GM12892 (cell line): Measurements from ENCODE around the gene VPS18.

Source experiments
- DNase-seq: peaks from one replicate; pipeline ENCODE4 v3.0.0; 2011; ENCODE audit not compliant: insufficient read length
- FAIRE-seq: peaks from 2 replicates; lab custom pipeline; 2011; peaks lifted over from hg19 to GRCh38; lab: Jason Lieb, UNC
- POLR2A ChIP-seq: IDR thresholded peaks from 2 replicates; pipeline ENCODE4 v1.6.1; 2011; ENCODE audit warnings: low read depth, low read length, control low read depth
- POLR2AphosphoS5 ChIP-seq: IDR thresholded peaks from 2 replicates; pipeline ENCODE4 v1.6.1; 2011; ENCODE audit warnings: low read depth, low read length, control low read depth
- TAF1 ChIP-seq: IDR thresholded peaks from 2 replicates; pipeline ENCODE4 v1.6.1; 2011; ENCODE audit warnings: low read depth, mild to moderate bottlenecking, control low read depth, low read length, borderline replicate concordance

Gene VPS18

DNA sequence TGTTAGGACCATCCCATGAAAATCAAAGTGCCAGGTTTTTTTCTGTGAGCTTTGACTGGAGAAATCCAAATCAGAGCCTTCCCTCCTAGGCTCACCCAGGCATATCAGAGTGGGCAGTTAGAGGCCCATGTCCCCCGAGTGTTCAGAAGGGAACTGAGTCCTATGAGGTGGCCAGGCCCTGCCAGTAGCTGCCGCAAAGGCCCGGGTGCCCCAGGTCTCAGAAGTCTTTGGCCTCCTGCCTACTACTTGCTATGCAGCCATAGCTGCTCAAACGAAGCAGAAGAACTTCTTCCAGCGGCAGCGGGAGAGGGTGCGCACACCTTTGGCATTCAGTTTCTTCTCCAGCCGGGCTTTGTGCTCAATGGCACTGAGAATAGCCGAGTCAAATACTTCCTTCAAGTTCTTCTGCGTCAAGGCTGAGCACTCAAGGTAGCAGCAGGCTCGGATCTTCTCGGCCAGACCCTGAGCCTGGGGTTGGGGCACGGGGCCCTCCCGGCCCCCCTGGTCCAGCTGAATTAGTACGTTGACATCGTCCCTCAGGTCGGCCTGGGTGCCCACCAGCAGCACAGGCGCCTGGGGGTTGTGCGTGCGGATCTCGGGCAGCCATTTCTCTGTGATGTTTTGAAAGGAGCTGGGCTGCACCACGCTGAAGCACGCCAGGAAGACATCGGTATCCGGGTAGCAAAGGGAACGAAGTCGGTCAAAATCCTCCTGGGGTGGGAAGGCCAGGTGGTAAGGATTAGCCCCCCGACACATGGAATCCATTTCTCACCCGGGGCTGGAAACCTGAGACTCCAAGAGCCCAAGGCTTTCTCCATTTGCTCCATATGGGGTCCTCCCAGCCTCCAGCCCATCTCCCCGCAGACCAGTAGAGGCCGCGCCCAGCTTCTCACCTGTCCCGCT lies 21.2 kb upstream of the VPS18 start:
- DNase-seq (no peak), FAIRE-seq (no peak)
- no peak for TF ChIP-seq POLR2AphosphoS5
- no peak for TF ChIP-seq POLR2A
- no peak for TF ChIP-seq TAF1

DNA sequence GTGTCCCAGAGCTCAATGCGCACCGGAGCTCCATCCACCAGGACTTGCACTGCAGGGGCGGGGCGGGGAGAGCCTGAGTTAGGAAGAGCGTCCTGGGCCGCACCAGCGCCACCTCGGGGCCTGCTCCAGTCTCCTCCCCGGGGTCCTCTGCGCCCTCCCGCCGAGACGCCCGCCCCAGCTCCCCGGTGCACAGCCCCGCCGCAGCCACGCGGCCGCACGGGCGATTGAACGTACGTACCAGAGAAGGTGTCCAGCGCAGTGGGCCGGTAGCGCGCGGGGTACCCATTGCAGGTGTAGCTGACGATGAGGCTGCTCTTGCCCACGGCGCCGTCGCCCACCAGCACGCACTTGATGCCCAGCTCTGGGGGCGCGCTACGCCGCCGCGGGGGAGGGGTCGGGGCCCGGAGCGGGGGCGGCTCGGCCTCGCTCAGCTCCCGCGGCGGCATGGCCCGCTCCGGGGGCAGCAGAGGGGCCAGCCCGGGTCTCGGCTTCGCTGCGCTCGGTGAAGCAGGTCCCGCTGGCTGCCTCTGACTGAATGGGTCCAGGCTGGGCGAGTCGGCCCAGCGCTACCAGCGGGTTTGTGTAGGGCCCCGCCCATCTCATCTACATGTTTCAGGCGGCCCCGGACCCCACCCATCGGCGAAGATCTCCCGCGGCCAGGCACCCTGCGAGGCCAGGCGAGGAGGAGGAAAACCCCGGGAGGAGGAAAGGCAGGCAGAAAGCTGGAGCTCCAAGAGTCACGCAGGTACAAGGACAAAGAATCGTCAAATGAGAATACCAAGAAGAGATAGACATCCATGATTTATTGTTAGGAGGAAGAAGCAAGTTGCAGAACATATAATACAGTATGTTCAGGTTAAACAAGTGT lies 20.3 kb upstream of the VPS18 start, which contains the start of gene RHOV:
Gene RHOV (minus strand): TSS at position 541 of the 868 bp plus-strand sequence. CDS start 95 bp downstream, at position 446.
- peak; percentile 68 for DNase-seq
- FAIRE-seq, result peak; percentile 86
- TF ChIP-seq POLR2A (peak; percentile 79), POLR2AphosphoS5 (peak; percentile 66), TAF1 (no peak)

DNA sequence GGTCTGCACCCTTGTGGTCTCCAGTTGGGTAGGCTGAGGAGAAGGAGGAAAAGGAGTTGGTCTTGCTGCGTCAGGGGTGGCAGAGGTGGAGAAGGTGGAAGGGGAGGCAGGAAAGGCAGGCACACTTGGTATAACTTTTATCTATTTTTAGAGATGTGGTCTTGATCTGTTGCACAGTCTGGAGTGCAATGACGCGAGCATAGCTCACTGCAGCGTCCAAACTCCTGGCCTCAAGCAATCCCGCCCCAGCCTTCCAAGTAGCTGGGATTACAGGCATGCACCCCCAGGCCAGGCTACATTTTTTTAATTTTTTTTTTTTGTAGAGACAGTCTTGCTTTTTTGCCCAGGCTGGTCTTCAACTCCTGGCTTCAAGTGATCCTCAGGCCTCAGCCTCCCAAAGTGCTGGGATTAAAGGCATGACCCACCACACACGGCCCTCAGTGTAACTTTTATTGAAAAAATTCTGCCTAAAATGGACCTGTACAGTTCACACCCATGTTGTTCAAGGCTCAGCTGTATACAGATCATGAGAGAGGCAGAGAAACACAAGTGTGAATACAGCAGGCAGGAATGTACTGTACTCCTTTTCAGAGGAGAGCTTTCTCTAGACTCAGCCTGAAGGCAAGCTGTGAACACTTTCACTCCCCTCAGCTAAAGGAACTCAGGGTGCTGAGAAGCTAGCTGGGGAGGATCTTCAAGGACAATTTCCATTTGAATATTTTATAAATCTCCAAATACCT lies 18.1 kb upstream of the VPS18 start:
- FAIRE-seq, result no peak
- DNase-seq, result no peak
- TF ChIP-seq POLR2A (no peak), POLR2AphosphoS5 (no peak), TAF1 (no peak)

DNA sequence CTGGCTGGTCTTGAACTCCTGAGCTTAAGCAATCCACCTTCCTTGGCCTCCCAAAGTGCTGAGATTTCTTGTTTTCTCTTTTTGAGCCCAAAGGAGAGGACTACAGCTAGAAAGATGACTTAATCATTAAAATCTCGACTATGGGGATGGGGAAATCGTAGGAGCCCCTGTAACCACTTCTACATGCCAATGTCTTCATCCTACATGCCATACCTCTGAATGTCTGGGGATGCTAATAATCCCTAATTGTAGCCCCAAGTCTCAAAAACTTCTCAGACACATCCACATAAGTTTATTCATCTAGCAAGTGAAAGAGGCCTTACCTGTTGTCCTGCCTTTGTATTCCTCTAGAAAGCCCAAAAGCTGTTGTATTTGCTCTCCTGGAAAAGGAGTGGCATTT lies 16.6 kb upstream of the VPS18 start:
- no peak for FAIRE-seq
- no peak for DNase-seq
- TF ChIP-seq TAF1, result no peak
- no peak for TF ChIP-seq POLR2AphosphoS5
- TF ChIP-seq POLR2A, result no peak

DNA sequence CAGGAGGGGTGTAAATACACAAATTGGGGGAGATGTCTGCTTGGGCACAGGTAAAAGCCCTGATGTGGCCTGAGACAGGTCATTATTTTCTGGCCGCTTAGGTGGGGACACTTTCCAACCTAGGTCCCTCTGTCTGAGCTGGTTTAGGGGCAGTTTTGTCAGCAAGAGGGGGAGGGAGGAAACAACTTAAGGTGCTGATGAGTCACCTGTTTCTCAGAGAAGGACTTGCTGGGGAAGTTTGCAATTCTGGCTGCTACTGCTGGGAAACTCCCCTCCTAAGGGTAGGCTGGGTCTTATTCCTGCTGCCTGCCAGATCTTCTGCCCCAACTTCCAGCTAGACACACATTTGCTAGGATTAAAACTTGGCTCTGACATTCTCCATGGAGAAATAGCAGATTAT lies 15.5 kb upstream of the VPS18 start:
- FAIRE-seq (peak; percentile 96), DNase-seq (no peak)
- TF ChIP-seq POLR2A (no peak), TAF1 (no peak), POLR2AphosphoS5 (no peak)

DNA sequence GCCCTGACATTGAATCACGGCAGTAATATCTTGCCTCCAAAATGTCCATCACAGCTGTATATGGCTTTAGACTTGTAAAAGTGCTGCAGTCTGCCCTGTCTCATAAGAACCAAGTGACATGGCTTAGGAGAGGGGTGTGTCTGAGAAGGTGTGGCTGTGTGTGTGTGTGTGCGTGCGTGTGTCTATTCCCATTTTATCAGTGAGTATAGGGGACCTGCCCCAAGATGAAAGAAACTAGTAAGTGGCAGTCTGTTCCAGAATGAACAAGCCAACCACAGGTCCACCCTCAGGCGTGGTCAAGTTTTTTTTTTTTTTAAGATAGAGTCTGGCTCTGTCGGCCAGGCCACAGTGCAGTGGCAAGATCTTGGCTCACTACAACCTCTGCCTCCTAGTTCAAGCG lies 14.6 kb upstream of the VPS18 start:
- FAIRE-seq (peak; percentile 14), DNase-seq (no peak)
- TF ChIP-seq POLR2AphosphoS5 (no peak), TAF1 (no peak), POLR2A (no peak)

DNA sequence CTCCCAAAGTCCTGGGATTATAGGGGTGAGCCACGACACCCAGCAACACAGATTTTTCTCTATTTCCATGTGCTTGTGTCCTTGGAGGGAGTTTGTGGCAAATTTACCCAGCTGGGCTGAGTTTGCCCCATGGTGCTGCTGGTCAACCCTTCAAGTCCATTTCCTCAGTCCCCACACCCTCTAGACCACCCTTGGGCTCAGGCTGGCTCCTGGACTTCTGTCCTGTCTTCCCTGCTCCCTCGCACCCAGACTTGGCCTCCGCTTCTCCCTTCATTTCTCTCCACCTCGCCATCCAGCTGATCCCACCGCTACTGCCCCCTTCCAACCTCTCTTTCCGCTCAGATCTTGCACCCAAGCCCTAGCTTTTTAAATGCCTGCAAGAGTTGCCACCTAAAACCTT lies 12.9 kb upstream of the VPS18 start:
- no peak for FAIRE-seq
- TF ChIP-seq POLR2A (no peak), POLR2AphosphoS5 (no peak), TAF1 (no peak)
- no peak for DNase-seq

DNA sequence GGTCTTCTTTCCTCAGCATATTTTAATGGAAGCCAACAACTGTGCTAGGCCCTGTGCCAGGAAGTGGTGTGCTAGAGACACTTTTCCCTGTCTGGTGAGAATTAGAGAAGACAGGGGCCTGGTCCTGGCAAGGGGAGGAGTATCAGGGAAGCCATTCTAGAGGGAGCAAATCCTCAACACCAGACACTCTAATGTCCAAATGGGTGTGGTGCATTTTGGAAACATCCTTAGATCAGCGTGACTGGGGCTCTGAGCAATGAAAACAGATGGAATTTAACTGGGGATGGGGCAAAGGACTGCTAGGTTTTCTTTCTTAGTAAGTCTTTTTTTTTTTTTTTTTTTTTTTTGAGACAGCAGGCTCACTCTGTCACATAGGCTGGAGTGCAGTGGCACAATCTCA lies 7.7 kb upstream of the VPS18 start:
- no peak for FAIRE-seq

DNA sequence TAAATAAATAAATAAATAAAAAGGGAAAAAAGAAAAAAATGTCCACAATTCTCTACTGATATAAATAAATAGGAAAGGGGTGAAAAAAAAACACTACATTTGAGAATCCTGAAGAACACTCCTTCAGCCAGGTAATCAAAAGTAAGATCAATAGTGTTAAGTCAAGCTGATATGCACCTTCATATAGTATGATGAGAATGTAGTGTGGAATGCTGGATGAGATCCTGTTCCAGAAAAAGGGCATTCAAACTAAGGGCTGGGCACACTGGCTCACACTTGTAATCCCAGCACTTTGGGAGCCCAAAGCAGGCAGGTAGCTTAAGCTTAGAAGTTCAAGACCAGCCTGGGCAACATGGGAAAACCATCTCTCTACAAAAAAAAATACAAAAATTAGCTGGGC lies 5.1 kb upstream of the VPS18 start:
- FAIRE-seq (no peak), DNase-seq (no peak)
- TF ChIP-seq POLR2A (no peak), TAF1 (no peak), POLR2AphosphoS5 (no peak)

More for the DNA sequence above, 7.7 kb upstream of the VPS18 start:
- TF ChIP-seq POLR2A (no peak), POLR2AphosphoS5 (no peak), TAF1 (no peak)
- DNase-seq, result no peak

DNA sequence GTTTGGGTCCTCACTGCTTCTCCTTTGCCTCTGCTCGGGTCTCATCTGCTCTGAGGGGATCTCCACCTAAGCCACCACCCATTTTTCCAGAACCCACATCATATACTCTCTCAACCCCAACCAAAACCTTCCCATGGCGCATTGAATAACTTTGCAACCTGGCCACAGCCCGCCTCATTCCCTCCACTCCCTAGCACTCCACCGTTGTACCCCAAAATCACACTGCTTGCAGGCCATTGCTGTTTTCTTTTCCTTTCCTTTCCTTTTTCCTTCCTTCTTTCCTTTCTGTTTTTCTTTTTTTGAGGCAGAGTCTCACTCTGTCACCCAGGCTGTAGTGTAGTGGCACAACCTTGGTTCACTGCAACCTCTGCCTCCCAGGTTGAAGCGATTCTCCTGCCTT lies 3.1 kb upstream of the VPS18 start:
- no peak for DNase-seq
- TF ChIP-seq POLR2AphosphoS5, result no peak
- no peak for TF ChIP-seq TAF1
- no peak for TF ChIP-seq POLR2A
- FAIRE-seq, result no peak

DNA sequence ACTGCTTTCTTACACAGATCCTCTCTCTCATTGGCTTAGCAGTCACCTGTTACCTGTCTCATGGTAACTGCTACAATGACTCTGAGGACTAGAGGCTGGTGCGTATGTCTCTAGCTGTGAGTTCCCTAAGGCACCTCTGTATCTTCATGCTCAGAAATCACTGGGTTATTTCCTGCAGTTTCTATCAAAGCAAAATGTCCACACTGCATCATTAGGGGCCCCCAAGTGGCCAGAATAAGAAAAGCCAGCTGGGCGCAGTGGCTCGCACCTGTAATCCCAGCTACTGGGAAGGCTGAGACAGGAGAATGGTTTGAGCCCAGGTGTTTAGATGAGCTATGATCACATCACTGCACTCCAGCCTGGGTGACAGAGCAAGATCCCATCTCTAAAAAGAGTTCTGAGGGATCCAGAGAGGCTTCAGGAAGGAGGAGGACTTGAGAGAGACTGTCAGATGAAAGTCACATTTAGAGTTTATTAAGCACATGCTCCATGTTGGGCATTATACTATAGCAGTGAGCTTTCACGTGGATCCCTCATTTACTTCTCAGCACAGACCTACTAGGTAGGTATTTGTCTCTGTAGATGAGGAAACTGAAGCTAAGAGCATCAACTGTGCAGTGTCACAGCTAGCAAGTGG lies 2.3 kb upstream of the VPS18 start:
- no peak for FAIRE-seq
- TF ChIP-seq TAF1 (no peak), POLR2AphosphoS5 (no peak), POLR2A (no peak)
- no peak for DNase-seq

DNA sequence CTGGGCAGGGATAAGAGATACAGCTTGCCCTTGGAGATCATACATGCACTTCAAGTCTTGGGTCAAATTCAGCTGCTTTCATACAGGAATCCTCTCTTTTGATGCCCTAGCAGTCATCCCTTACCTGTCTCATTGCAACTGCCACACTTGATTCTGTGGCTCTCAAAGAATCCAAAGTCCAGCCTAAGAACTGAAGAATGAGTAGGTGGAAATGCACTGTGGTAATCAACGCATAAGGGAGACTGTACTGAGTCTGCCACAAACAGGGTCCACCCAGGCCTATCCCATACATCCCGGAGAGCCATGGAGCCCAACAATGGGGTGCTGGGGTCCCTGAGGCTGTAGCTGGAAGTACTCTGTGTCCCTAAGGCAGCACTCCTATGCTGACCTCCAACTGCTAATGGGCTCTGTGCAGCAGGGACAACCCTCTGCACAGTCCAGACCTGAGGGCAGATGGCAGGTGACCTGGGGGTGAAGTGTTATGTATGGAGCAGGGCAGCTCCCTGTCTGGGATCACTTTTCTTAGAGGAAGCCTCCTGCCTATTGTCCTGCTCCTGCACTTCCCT lies 1.7 kb upstream of the VPS18 start:
- DNase-seq (no peak), FAIRE-seq (no peak)
- TF ChIP-seq POLR2AphosphoS5 (no peak), TAF1 (no peak), POLR2A (no peak)
